Endodermal cell (in vitro differentiated cells): ENCODE results near the gene AMER3. TPM values are rescaled to one million over a fixed set of nuclear protein-coding genes. Genes with fewer than 3 reads are reported as not detected.

Experiments
- DNase-seq: peaks from one replicate; pipeline ENCODE4 v3.0.0-alpha.2; 2017
- H3K27ac ChIP-seq: 2 replicates; pipeline ENCODE4 v1.5.1; 2013; ENCODE audit warnings: mild to moderate bottlenecking, low read depth, low read length, moderate library complexity
- H3K27me3 ChIP-seq: 2 replicates; pipeline ENCODE4 v1.6.1; 2013; ENCODE audit warnings: mild to moderate bottlenecking, low read length, moderate library complexity; ENCODE audit not compliant: insufficient read depth, control insufficient read depth, poor library complexity, severe bottlenecking
- H3K36me3 ChIP-seq: 2 replicates; pipeline ENCODE4 v1.7.0; 2013; ENCODE audit warnings: mild to moderate bottlenecking, low read length, moderate library complexity; ENCODE audit not compliant: control insufficient read depth, insufficient read depth
- H3K4me1 ChIP-seq: one replicate; pipeline ENCODE4 v1.7.0; 2013; ENCODE audit warnings: low read length; ENCODE audit not compliant: control insufficient read depth, insufficient read depth
- H3K4me3 ChIP-seq: 2 replicates; pipeline ENCODE4 v1.5.1; 2013; ENCODE audit warnings: mild to moderate bottlenecking, low read length, moderate library complexity
- H3K9ac ChIP-seq: 2 replicates; pipeline ENCODE4 v1.6.1; 2013; ENCODE audit warnings: mild to moderate bottlenecking, low read length, moderate library complexity; ENCODE audit not compliant: poor library complexity, severe bottlenecking; ENCODE audit errors: extremely low read depth
- H3K9me3 ChIP-seq: 2 replicates; pipeline ENCODE4 v1.6.1; 2013; ENCODE audit warnings: mild to moderate bottlenecking, low read length, moderate library complexity; ENCODE audit not compliant: control insufficient read depth
- H3K27ac Mint-ChIP-seq: 2 replicates; pipeline ENCODE4 v1.8.0; 2020; ENCODE audit warnings: mixed read lengths
- H3K27me3 Mint-ChIP-seq: 2 replicates; pipeline ENCODE4 v1.8.0; 2021; ENCODE audit warnings: mild to moderate bottlenecking, mixed read lengths; ENCODE audit not compliant: insufficient read depth
- H3K36me3 Mint-ChIP-seq: 2 replicates; pipeline ENCODE4 v1.8.0; 2020; ENCODE audit warnings: low read depth, mixed read lengths
- H3K4me1 Mint-ChIP-seq: 2 replicates; pipeline ENCODE4 v1.8.0; 2020; ENCODE audit warnings: mixed read lengths
- H3K4me3 Mint-ChIP-seq: 2 replicates; pipeline ENCODE4 v1.8.0; 2020; ENCODE audit warnings: mild to moderate bottlenecking, moderate library complexity, mixed read lengths
- H3K9me3 Mint-ChIP-seq: 2 replicates; pipeline ENCODE4 v1.8.0; 2020; ENCODE audit warnings: mild to moderate bottlenecking, mixed read lengths
- WGBS, 2 experiments: methylation state at CpG; one replicate each; pipeline versions ENCODE4 v1.1.5 to v1.1.7; 2013; ENCODE audit warnings: missing lambda C conversion rate in 2 of 2, mixed read lengths in 1 of 2; ENCODE audit not compliant: insufficient coverage in 1 of 2, insufficient read length in 1 of 2; 5-methylcytosine and 5-hydroxymethylcytosine counted together
- total RNA-seq, 2 donors: library from RNA; stranded (reverse); fragmentation: NEBNext Ultra II Directional in 1 of 2; extraction: Animal tissue kit (Norgen Biotek cat#: 25700) in 1 of 2; gene quantifications; 2 replicates in 1 of 2; 3 replicates in 1 of 2; pipeline ENCODE4 v1.2.1, GENCODE V29; 2021
- TF ChIP-seq, protein P1 (sequence below): fragments of 200-600 bp; sonication (generic); conservative IDR thresholded peaks from 2 replicates; pipeline ENCODE4 v1.5.0; 2021; ENCODE audit warnings: antibody characterized with exemption, mild to moderate bottlenecking

Gene AMER3
- total RNA-seq, 2 donors from 2014 or later = 0.91 to 2.3 TPM

- H3K9ac ChIP-seq = no peak overlapping the region
- no peak overlapping the region for H3K4me3 ChIP-seq
- no peak overlapping the region for H3K27ac Mint-ChIP-seq
- no peaks in the 10 kb centered on the region for H3K36me3 Mint-ChIP-seq
- TF ChIP-seq, protein P1, sequence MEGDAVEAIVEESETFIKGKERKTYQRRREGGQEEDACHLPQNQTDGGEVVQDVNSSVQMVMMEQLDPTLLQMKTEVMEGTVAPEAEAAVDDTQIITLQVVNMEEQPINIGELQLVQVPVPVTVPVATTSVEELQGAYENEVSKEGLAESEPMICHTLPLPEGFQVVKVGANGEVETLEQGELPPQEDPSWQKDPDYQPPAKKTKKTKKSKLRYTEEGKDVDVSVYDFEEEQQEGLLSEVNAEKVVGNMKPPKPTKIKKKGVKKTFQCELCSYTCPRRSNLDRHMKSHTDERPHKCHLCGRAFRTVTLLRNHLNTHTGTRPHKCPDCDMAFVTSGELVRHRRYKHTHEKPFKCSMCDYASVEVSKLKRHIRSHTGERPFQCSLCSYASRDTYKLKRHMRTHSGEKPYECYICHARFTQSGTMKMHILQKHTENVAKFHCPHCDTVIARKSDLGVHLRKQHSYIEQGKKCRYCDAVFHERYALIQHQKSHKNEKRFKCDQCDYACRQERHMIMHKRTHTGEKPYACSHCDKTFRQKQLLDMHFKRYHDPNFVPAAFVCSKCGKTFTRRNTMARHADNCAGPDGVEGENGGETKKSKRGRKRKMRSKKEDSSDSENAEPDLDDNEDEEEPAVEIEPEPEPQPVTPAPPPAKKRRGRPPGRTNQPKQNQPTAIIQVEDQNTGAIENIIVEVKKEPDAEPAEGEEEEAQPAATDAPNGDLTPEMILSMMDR = no peak
- no peaks in the 10 kb centered on the region for H3K36me3 ChIP-seq
- no peaks in the 10 kb centered on the region for H3K27me3 ChIP-seq
- H3K4me1 Mint-ChIP-seq = no peaks in the 10 kb centered on the region
- WGBS, 2 experiments = 86 to 97% methylated on average over 7 to 9 of the region's 9 CpGs
- no peaks in the 10 kb centered on the region for H3K4me1 ChIP-seq
- peaks cover 1% of the 10 kb centered on the region for H3K27me3 Mint-ChIP-seq
- H3K9me3 ChIP-seq = peaks cover 7% of the 10 kb centered on the region
- no peak for DNase-seq
- H3K9me3 Mint-ChIP-seq = peaks cover 16% of the 10 kb centered on the region
- no peak overlapping the region for H3K4me3 Mint-ChIP-seq
- H3K27ac ChIP-seq = no peak overlapping the region
Measured at GRCh38 chr2:130778781-130779180, 23.4 kb downstream of the AMER3 start.

DNA sequence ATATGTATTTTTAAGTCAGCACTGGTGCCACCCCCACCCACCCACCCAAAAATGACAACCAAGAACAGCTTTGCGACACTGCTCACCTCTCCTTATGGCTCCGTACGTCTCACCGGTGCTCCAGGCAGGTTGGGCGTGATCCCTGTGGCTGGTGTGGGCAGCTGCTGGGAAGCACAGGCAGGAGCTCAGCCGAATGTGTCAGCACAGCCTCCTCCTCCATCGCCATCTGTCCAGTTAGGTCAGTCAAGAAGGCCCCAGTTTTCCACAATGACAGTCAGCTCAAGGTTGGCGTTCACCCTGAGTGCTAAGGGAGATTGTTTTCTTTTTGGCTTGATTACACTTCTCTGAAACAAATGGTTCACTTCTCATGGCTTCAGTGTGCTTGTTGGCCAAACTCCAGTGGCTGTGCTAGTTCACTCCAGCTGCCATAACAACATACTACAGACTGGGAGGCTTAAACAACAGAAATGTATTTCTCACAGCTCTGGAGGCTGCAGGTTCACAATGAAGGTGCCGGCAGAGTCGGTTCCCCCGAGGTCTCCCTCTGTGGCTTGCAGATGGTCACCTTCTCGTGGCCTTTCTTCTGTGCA lies 30.2 kb downstream of the AMER3 start:
- TF ChIP-seq, protein P1 = no peak
- no peaks in the 10 kb centered on the region for H3K27me3 ChIP-seq
- H3K36me3 ChIP-seq = no peaks in the 10 kb centered on the region
- H3K9me3 ChIP-seq = peaks cover 9% of the 10 kb centered on the region
- H3K9ac ChIP-seq = no peak overlapping the region
- Mint-ChIP-seq H3K9me3 (peaks cover 16% of the 10 kb centered on the region), H3K4me1 (no peaks in the 10 kb centered on the region), H3K36me3 (no peaks in the 10 kb centered on the region), H3K27ac (no peak overlapping the region), H3K27me3 (peaks cover 6% of the 10 kb centered on the region), H3K4me3 (no peak overlapping the region)
- H3K27ac ChIP-seq = no peak overlapping the region
- DNase-seq = no peak
- H3K4me1 ChIP-seq = no peaks in the 10 kb centered on the region
- WGBS, 2 experiments = 92 to 93% methylated on average over 9 to 12 of the region's 12 CpGs
- no peak overlapping the region for H3K4me3 ChIP-seq

GRCh38 chr2:130786076-130786475 lies 30.7 kb downstream of the AMER3 start:
- H3K4me3 Mint-ChIP-seq = no peak overlapping the region
- 92 to 93% methylated on average over 5 to 6 of the region's 6 CpGs for WGBS, 2 experiments
- no peak overlapping the region for H3K27ac ChIP-seq
- TF ChIP-seq, protein P1 = no peak
- no peak overlapping the region for H3K27ac Mint-ChIP-seq
- H3K4me3 ChIP-seq = no peak overlapping the region
- H3K36me3 ChIP-seq = no peaks in the 10 kb centered on the region
- no peaks in the 10 kb centered on the region for H3K36me3 Mint-ChIP-seq
- H3K4me1 Mint-ChIP-seq = no peaks in the 10 kb centered on the region
- no peak overlapping the region for H3K9ac ChIP-seq
- H3K9me3 Mint-ChIP-seq = peaks cover 16% of the 10 kb centered on the region
- H3K27me3 ChIP-seq = no peaks in the 10 kb centered on the region
- no peak for DNase-seq
- H3K9me3 ChIP-seq = peaks cover 9% of the 10 kb centered on the region
- peaks cover 6% of the 10 kb centered on the region for H3K27me3 Mint-ChIP-seq
- no peaks in the 10 kb centered on the region for H3K4me1 ChIP-seq
